ENCODE data around the gene NT5C3A.
"Not testable (repeated sequence)": the region's sequence is repeated elsewhere in the genome, so short reads cannot be mapped to it uniquely, and the experiment has no call there.

NT5C3A gene

DNA sequence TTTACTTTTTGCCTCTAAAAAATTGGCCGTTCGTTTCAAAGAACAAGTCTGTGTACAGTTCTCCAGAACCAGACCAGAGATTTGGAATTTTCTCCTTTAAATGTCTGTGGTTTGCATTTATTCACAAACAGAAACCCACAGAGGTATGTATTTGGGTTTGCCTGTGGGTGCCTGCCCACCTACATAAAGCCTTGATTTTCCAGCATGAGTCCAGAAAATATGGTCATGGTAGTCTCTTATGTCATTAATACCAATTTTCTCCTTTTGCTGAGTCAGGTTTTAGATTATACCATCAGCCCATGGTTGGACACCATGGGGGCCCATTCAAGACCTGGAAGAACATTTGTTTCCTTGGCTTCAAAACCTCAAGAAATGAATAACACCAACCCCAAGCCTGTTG is 82.7 kb downstream of the NT5C3A start:
- DNase-seq (ENCODE audit: low read depth in 2 of 2) = not testable (repeated sequence)

- not testable (repeated sequence) for DNase-seq (ENCODE audit: low read depth in 2 of 2)
Measured at GRCh38 chr7:32979246-32979645, 83.3 kb downstream of the NT5C3A start.

- DNase-seq (ENCODE audit: low read depth in 2 of 2) = not testable (repeated sequence)
Measured at GRCh38 chr7:32977159-32977558, 85.4 kb downstream of the NT5C3A start.

DNA sequence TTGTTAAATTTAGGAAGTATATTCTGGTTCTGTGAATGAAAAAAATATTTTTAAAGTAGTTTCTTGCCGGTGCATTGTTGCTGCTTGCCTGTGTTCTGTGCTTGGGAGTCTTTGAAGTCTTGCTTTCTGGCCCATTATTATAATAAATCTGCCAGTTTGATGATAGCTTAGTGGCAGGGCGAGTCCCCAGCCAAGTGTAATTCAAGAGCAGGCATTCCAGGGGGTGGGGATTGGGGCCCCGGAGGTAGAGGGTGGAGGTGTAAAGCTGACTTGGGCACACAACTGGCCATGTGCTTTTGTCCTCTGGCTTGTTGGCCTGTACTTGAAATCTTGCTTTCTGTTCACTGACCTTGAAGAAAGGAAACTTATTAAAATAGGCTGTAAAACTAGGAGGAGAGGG is 90.6 kb downstream of the NT5C3A start:
- not testable (repeated sequence) for DNase-seq (ENCODE audit: low read depth in 2 of 2)

DNA sequence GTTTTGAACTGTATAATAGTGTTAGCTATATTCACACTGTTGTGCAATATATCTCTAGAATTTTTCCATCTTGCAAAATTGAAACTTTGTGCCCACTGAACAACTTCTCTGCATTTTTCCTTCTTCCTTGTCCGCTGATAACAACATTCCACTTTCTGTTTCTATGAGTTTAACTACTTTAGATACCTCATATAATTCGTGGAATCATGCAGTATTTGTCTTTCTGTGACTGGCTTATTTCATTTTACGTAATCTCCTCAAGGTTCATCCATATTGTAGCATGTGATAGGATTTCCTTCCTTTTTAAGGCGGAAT is 95.4 kb downstream of the NT5C3A start:
- DNase-seq (ENCODE audit: low read depth in 2 of 2) = not testable (repeated sequence)

DNA sequence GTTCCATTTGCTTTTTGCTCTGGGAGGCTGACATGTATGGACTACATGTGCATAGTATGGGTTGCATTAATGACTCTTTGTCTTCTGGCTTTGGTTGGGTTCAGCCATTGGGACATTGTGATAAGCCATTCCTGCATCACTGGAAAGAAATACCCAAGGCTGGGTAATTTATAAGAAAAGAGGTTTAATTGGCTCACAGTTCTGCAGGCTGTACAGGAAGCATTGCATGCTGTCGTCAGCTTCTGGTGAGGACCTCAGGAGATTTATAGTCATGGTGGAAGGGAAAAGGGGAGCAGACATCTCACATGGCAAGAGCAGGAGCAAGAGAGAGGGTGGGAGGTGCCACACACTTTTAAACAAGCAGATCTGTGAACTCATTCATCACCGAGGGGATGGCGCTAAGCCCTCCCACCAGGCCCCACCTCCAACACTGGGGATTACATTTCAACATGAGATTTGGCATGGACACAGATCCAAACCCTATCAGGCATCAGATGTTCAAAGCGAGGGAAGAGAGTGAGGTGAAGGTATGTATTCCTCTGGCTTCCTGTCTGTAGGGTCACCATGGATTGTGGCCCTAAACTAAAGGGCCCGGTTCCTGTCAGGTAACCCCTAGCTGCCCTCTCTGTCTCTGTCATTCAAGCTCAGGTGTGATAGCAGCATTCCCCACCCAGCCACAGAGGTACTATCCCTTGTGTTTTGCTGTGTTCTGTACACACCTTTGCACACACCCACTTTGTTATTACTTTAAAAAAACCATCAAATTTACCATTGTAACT is 95.9 kb downstream of the NT5C3A start:
- not testable (repeated sequence) for DNase-seq (ENCODE audit: low read depth in 2 of 2)

GRCh38 chr7:32964461-32965159 is 98.0 kb downstream of the NT5C3A start:
- not testable (repeated sequence) for DNase-seq (ENCODE audit: low read depth in 2 of 2)

Measured in activated CD4-positive, alpha-beta T cell treated with anti-CD3 and anti-CD28 coated beads for 24 hours (primary cell).